ENCODE results near the gene TUBB4B.

Gene TUBB4B

DNA sequence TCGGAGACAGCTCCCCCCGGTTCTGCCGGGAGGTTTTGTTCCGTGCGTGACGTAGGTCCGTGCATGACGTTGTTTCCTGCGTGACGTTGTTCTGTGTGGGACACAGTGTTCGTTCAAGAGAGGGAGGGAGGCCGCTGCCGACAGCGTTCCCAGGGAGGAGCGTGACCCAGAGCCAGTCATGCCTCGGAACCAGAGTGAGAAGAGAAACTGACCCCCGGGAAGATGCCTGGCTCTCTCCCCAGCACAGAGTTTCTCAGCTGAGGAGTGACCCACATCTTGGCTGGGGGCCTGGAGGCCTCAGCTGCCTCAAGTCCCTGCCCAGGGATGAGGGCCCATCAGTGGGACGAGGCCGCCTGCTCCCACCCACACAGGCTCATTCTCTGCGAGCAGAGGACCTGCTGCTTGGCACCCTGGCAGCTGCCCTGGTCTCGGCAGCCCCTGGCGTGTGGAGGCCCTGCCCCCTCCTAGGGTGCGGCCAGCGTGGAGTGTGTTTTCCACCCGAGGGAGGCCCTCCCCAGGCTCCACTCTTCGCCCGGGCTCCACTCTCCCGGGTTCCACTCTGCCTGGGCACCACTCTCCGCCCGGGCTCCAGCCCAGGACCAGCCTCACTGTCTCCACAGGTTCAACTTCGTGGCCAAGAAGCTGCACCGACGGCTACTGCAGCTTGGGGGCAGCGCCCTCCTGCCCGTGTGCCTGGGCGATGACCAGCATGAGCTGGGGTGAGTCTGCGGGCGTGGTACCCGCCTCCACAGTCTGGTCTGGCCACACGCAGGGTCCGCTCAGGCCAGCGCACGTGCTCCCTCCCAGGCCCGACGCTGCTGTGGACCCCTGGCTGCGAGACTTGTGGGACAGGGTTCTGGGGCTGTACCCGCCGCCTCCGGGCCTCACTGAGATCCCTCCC, 27.7 kb upstream of the TUBB4B start:
- no peak for DNase-seq

DNA sequence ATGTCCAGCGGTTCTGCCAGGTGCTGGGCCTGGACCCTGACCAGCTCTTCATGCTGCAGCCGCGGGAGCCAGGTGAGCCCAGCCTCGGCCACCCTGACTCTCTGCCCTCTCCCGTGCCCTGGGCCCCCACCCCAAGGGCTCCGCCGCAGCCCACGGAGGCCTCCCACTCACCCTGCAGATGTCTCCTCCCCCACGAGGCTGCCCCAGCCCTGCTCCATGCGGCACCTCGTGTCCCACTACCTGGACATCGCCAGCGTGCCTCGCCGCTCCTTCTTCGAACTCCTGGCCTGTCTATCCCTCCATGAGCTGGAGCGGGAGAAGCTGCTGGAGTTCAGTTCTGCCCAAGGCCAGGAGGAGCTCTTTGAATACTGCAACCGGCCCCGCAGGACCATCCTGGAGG, 26.5 kb upstream of the TUBB4B start:
- DNase-seq, result no peak

DNA sequence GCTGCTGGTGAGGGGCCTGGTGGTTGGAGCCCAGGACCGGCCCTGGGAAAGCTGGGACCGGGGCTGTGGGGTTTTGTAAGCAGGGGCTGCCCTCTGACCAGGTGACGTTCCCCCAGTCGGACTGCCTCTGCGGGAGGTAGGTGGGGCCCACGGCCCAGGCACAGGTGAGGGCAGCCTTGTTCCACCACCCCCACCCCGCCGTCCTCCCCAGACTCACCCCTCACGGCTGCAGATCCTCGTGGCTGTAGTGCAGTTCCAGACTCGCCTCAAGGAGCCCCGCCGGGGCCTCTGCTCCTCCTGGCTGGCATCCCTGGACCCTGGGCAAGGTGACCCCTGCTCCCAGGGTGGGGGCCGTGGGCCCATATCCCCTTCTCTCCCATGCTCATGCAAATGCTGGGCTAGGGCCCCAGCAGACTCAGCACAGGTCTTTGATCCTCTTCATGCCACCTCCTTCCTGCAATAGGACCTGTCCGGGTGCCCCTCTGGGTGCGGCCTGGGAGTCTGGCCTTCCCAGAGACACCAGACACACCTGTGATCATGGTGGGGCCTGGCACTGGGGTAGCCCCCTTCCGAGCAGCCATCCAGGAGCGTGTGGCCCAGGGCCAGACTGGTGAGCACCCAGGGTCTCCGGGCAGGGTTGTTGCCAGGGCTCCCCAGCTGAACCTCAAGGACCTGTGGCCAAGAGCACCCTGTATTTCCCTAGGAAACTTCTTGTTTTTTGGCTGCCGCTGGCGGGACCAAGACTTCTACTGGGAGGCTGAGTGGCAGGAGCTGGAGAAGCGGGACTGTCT, 25.7 kb upstream of the TUBB4B start:
- DNase-seq, result no peak

DNA sequence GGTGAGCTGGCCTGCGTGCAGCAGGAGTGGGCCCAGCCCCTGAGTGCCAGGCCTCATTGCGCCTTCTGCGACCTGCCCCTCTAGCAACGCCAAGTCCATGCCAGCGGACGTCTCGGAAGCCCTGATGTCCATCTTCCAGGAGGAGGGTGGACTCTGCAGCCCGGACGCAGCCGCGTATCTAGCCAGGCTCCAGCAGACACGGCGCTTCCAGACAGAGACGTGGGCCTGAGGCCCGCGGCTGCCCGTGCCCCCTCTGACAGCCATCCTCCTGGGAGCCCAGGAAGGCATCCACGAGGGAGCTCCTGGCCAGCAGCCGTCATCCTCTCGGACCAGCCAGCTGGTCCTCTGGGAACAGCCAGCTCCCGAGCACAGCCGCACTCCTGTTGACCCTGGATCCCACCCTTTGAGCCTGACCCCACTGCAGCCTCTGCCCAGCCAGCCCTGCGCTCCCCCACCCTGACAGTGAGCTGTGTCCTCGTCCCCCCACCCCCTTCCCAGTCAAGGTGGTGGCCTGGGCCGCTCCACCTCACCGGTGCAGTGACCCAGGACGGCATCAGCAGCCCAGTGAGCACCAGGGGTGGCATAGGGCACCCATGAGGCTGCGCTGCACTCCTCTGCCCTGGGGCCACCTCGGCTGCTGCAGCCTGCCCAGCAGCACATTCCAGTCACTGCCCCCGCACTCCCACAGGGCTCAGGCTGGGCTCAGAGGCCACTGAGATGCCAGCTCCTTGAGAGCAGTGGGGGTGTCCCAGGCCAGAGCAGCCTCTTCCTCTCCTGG, 24.7 kb upstream of the TUBB4B start:
- DNase-seq, result no peak

DNA sequence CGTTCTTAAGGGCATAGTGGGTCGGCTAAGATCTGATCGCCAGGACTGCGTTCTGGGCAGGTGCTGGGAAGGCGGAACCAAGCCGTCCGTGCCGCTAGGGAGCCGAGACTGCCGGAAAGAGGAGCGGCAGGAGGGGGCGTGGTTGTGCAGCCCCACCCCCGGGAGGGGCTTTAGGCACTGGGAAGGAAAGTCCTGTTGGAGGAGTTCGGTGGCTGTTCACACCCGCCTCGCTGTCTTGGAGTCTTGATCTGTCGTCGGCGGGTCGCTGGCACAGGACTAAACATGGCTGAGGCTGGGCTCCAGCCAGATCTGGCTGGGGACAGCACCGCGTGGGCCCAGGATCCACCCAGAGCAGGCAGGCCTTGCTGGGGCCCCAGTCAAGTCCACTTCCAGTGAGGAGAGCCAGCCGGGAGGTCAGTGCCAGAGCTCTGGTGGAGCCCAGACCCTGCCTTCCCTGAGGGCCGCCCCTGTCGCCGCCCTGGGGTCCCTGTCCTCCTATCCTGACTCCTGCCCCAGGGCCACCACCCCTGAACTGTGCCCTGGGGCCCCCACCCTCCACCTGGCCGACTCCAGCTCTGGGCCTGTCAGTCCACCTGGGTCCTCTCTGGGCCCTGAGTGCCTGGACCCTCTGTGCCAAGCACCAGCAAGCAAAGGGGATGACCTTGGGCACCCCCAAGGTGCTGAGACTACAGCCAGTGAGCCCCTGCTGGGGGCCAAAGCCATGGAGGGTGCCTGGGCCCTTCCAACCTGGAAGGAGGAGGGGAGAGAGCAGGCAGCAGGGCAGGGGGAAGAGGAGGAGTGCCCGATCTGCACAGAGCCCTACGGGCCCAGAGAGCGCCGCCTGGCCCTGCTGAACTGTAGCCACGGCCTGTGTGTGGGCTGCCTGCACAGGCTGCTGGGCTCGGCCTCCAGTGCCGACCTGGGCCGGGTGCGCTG, 23.5 kb upstream of the TUBB4B start:
- no peak for DNase-seq

DNA sequence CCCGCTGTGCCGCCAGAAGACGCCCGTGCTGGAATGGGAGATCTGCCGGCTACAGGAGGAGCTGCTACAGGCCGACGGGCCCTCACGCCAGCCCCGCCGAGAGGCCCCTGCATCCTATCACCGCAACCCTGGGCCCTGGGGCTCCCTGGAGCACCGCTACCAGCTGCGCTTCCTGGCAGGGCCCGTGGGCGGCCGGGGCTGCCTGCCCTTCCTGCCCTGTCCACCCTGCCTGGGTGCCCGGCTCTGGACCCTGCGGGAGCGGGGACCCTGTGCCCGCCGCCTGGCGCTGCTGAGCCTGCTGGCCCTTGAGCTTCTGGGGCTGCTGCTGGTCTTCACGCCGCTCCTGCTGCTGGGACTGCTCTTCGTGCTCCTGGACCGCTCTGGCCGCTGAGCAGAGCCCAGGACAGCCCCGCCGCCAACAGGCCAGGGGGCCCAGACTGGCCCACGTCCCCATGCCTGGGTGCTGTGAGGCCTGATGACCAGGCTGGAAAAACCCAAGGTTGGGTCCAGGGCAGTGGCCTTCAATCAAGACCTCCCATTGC, 22.8 kb upstream of the TUBB4B start:
- no peak for DNase-seq

DNA sequence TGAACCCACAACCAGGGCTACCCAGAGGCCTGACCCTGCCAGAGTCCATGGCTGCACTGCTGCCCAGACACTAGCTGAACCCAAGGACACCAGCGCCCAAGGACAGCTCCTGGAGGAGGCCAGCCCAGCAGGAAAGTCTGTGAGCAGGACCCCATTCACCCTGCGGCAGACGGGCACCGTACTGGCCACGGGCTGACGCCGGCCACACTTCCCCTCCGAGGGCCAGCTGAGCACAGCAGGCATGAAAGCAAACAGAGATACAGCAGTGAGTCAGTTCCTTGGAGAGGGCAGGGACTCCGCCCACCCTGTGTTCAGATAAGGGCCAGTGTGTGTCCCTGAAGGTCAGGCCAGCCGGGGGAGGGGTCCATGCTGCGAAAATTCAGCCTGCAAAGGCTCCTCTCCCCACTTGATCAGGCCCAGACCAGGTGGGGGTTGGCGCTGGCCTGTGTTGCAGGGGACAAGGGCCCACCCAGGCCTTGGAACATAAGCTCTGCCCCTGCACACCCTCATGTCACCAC, 22.3 kb upstream of the TUBB4B start:
- DNase-seq, result no peak

DNA sequence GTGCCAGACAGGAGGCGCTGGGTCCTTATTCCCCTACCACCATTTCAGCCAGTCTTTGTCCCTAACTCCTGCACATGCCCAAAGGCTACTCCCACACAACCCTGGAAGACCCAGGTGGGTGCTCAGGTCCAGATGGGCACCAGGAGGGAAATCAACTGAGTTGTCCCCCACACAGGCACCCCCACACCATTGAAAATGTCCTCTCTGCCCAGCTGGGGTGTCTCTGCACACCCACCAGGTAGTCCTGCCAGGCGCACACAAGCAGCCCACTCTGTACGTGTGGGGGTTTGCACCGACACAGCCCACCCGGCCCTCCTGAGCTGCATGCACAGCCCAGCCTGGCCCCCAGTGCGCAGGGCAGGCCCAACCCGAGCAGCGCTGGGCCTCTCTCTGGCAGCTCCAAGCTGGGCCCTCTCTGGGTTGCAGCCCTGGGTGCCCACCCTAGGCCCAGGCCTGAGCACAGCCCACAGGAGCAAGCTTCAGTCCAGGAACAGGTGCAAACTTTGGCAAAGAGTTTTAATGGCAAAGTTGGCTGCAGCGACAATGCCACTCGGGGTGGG, 21.2 kb upstream of the TUBB4B start:
- no peak for DNase-seq

DNA sequence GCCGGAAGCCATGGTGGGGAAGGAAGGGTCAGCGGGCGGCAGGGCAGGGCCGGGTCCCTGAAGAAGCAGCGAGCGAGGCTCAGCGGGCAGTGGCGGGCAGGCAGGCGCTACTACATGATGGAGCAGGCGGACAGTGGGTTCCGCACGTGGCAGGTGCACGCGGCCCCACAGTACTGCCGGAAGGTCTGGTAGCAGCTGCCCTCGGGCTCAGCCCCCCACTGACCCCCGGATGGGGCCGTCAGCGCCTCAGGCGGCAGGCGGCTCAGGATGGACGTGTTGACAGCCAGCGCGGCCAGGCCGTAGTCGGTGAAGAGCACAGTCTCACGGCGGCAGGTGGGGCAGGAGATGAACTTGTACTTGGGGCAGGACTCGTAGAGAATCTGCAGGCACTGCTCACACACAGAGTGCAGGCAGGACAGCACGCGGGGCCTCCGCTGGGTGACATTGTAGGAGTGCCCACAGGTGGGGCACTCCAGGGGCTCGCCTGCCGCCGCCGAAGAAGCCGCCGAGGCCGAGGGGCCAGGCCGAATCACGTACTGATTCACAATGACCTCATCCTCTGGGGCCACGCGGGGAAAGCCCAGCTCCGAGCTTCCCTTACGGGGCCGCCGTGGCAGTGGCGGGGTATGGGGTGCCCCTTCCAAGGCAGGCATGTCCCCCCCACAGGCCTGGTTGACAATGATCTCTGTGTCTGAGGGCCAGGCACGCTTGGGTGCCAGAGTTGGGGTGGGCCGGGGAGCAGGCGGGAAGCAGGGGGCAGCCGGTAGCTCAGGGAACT, 20.6 kb upstream of the TUBB4B start:
- no peak for DNase-seq

DNA sequence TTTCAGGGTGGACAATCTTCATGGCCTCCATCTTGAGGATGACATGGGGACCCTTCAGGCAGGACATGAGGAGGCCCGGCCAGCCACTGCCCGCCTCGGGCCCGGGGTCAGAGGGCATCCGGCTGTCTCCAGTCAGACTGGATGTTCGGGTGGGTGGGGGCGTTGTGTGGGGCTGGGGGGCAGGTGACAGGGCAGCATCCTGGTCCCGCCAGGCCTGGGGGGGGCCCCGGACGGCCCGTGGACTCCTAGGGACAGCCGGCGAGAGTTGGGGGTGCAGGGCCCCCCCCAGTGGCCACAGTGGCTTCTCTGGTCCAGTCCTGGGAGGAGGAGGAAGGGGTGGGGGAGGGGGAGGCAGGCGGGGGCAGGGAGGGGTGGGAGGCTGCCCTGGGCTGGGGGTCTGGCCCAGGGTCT, 20.0 kb upstream of the TUBB4B start:
- DNase-seq, result no peak

DNA sequence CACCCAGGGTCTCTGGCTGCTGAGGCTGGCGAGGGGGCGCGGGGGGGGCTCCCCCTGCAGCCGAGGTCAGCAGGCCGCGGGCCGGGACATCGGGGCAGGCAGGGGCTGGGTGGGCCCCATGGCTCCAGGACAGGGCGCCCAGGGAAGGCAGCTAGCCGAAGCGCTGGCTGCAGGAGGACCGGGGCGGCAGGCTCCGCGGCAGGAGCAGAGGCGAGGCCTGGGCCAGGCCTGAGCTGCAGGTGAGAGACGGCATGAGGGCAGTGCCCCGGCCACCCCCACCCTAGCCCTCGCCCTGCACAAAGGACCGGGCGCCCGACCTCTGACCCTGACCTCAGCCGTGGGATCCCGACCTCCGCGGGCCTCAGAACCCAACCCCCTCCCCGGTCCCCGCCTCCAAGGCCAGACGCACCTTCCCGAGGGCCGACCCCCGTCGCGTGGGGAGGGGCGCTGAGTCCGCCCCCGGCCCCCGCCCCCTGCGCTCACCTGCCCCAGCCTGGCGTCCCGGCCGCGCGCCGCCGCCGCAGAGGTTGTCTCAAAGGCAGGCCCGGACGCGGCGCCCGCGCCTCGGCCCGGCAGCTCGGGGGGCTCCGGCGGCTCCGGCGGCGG, 19.5 kb upstream of the TUBB4B start:
- no peak for DNase-seq

DNA sequence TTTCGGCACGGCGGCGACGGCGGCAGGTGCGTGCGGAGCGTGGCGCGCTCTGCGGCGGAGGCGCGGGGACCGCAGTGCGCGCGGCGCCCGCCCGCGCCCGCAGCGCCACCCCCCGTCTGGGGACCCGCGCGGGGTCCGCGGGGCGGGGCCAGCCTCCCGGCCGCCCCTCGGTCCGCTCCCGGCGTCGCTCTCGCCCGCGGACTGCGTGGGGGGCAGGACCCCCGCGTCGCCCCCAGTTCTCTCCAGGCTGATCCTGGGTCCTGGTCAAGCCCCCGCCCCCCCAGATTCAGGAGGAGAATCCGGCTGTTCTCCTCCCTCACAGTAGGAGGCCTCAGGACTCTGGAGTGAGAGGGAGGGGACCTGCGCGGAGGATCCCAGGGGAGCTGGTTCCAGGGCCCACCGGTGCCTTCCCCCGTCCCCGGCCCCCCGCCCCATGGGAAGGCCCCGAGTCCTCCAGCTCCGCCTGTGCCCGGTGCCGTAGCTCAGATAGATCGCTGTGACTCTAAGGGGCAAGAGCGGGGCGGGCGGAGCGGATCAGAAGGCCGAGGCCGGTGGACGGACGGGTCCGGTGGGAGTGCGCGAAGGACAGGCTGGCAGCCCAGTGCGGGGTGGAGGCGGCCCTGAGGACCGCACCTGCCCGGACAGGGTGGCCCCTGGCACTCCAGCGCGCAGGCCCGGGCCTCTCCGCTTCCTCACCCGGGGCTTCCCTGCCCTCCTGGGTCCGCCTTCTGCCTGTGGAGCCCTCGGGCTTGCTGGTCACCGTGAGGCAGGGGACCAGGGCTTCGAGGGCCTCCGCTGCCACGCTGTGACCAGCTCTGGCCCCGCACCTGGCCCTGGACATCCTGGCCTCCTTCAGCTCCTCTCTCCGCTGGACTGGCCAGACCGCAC, 18.7 kb upstream of the TUBB4B start, which contains the start of gene RNF208:
Gene RNF208 (minus strand): TSS at position 51 of the 888 bp plus-strand sequence. CDS start 1,028 bp downstream, outside the sequence.
- DNase-seq, result no peak

DNA sequence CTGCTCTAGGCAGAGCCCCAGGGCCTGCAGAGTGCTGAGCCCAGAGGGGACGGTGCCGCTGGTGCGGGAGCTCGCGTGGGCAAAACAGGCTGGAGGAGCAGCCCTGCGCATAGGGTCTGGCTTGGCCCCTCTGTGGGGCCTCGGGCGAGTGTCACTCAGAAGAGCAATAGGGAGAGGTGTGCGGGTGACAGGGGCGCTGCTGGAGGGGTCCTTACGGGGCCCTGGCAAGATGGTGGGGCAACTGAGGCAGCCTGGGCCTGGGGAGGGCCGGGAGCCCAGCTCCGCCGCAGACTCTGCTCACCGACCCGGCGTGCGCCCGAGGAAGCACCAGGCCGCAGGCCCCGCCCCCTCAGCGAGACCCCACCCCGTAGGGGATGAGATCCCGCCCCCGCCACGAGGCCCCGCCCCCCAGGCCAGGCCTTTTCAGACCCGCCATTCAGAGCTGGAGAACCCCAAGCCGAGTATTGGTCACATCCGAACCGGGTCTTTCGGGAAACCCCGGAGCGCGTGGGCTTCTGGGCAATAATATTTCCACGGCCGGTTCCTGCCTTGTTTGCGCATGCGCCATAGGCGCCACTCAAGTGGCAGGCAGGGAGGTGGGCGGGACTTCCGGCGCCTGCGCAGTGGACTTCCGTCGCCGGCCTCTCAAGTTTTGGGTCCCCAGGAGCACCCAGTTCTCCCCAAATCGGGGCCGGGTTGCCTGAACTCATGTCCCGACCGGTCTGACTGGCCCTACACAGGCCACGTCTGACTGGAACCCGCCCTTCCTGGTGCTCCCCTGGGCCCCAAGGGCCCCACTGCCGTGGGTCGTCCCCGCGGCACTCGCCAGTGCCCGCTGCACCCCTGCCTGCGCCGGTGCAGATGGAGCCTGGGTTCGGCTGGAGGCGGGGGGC, 17.8 kb upstream of the TUBB4B start:
- DNase-seq, result peak; percentile 89

DNA sequence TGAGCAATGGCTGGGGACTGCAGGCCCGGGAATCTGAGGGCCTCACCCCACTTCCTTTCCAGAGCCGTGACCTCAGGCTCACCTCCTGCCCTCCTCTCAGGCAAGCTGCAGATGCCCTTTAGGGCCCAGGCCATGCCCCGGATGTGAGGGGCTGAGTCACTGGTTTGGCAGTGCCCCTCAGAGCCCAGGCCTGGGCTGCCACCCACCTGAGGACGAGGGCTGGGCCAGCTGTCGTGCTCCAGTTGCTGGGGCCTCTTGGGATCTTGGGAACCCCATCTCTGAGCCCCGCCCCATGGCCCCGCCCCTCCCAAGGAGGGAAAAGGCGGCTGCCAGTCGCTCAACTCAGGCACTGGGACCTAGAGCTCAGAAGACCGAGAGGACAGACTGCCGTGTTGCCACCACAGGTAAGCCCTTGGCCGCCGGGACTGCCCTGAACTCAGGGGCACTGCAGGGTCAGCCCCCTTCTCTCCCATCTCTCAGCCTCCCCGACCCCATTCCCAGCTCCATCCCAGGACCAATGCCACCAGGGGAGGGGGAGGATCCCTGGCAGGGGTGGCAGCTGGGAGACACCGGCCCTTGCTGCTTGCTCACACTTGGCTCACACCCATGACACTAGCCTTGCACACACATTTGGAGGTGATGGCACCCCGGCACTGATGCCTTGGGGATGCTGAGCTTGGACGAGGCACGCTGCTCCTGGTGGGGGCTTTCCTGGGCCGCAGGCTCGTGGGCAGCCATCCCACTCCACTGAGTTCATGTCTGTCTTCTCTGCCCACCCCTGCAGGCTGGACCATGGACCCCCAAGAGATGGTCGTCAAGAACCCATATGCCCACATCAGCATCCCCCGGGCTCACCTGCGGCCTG, 16.0 kb upstream of the TUBB4B start, which contains the start of gene CYSRT1:
Gene CYSRT1 (plus strand): TSS at position 345 of the 865 bp plus-strand sequence. CDS start 448 bp downstream, at position 793.
- DNase-seq, result no peak

DNA sequence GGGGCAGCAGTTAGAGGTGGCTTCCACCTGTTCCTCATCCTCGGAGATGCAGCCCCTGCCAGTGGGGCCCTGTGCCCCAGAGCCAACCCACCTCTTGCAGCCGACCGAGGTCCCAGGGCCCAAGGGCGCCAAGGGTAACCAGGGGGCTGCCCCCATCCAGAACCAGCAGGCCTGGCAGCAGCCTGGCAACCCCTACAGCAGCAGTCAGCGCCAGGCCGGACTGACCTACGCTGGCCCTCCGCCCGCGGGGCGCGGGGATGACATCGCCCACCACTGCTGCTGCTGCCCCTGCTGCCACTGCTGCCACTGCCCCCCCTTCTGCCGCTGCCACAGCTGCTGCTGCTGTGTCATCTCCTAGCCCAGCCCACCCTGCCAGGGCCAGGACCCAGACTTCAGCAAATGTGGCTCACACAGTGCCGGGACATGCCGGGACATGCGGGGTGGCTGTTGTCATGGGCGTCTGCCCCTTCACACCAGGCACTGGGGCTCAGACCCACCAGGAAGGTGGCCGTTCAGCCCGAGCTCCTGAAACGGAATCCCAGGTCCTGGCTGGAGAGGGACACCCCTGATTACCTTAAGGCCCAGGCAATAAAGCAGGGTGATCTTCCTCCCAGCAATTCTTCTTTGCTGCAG, 15.3 kb upstream of the TUBB4B start:
- no peak for DNase-seq

Data from NCI-H446 treated with DMSO at 0.1 percent for 48 hours (cell line).